Astrocyte of the spinal cord (primary cell): ENCODE measurements around the gene EIF4G1.
"Not testable (repeated sequence)": the region's sequence is repeated elsewhere in the genome, so short reads cannot be mapped to it uniquely, and the experiment has no call there.

Experiments
- DNase-seq: peaks from one replicate; pipeline ENCODE4 v3.0.0; 2011; ENCODE audit warnings: low read depth, low spot score
- H3K4me3 ChIP-seq: 2 replicates; pipeline ENCODE4 v1.5.1; 2011; ENCODE audit warnings: low read depth, mild to moderate bottlenecking, low read length, moderate library complexity
- CTCF ChIP-seq: IDR thresholded peaks from 2 replicates; pipeline ENCODE4 v1.5.1; 2012; ENCODE audit warnings: low read depth, mild to moderate bottlenecking, low read length, inconsistent platforms
- in situ Hi-C: cut with HindIII; loops from 2 replicates; pipeline ENCODE4 v1.10.0; 2017; ENCODE audit warnings: low sequenced_read_pairs

EIF4G1 gene

GRCh38 chr3:184314363-184314699 lies at the start of gene EIF4G1:
Gene EIF4G1, plus strand, starts transcription at chr3:184314606. Its CDS starts 1,191 bp downstream, at chr3:184315797.
- TF ChIP-seq CTCF: no peak
- in situ Hi-C loops: no loop called here
- H3K4me3 ChIP-seq: peak within 1 kb of the TSS; percentile 95
- peak; percentile 93 for DNase-seq

GRCh38 chr3:184267249-184267648 lies 47.2 kb upstream of the EIF4G1 start:
- in situ Hi-C loops, H3K4me3 ChIP-seq, DNase-seq: not testable (repeated sequence)

GRCh38 chr3:184272269-184272668 lies 42.1 kb upstream of the EIF4G1 start:
- no peak overlapping the region for H3K4me3 ChIP-seq
- DNase-seq: no peak
- in situ Hi-C loops: no loop called here
- no peak for TF ChIP-seq CTCF

GRCh38 chr3:184275381-184275701 lies 39.1 kb upstream of the EIF4G1 start:
- DNase-seq: no peak
- in situ Hi-C loops: no loop called here
- no peak overlapping the region for H3K4me3 ChIP-seq
- no peak for TF ChIP-seq CTCF

GRCh38 chr3:184275961-184276910 lies 38.2 kb upstream of the EIF4G1 start, which contains the start of gene ECE2:
Gene ECE2, plus strand, starts transcription at chr3:184276022. Its CDS starts 132 bp downstream, at chr3:184276154.
- no peak for TF ChIP-seq CTCF
- no peak for DNase-seq
- in situ Hi-C loops: no loop called here
- H3K4me3 ChIP-seq: no peak within 1 kb of the TSS

GRCh38 chr3:184277366-184277765 lies 37.0 kb upstream of the EIF4G1 start:
- TF ChIP-seq CTCF: no peak
- no peak overlapping the region for H3K4me3 ChIP-seq
- in situ Hi-C loops: no loop called here
- no peak for DNase-seq

- in situ Hi-C loops: no loop called here
- no peak for DNase-seq
- no peak for TF ChIP-seq CTCF
- H3K4me3 ChIP-seq: no peak overlapping the region
Observed at GRCh38 chr3:184282941-184283340, 31.5 kb upstream of the EIF4G1 start.
